Measurements from ENCODE around the gene PAQR7.

PAQR7 gene

GRCh38 chr1:25817840-25818501 is 57.5 kb downstream of the PAQR7 start:
- DNase-seq (ENCODE audit: low spot score): peak; percentile 92

GRCh38 chr1:25816112-25816718 is 59.3 kb downstream of the PAQR7 start:
- DNase-seq (ENCODE audit: low spot score): no peak

- no peak for DNase-seq (ENCODE audit: low spot score)
These were observed 60.0 kb downstream of the PAQR7 start for GRCh38 chr1:25815208-25816111.

- DNase-seq (ENCODE audit: low spot score): no peak
These were observed 60.9 kb downstream of the PAQR7 start for GRCh38 chr1:25814549-25815087.

GRCh38 chr1:25813734-25814471 is 61.6 kb downstream of the PAQR7 start:
- no peak for DNase-seq (ENCODE audit: low spot score)

GRCh38 chr1:25813071-25813733 is 62.3 kb downstream of the PAQR7 start:
- no peak for DNase-seq (ENCODE audit: low spot score)

Small RNAs within 50 kb of the gene (small RNA-seq; reads per million reads assigned to genes)
- gene AL033528.1 (0 reads per million in 2 experiments), gene RF00019 (0 reads per million in 2 experiments), gene SNRPFP2 (0 reads per million in 2 experiments)

Measured in SK-N-DZ (cell line).